ENCODE data around the gene MTR. TPM values are rescaled to one million over a fixed set of nuclear protein-coding genes. Genes with fewer than 3 reads are reported as not detected.

Gene MTR
- total RNA-seq, 2 experiments from 2014 or later, result 35.2 to 37.0 TPM

DNA sequence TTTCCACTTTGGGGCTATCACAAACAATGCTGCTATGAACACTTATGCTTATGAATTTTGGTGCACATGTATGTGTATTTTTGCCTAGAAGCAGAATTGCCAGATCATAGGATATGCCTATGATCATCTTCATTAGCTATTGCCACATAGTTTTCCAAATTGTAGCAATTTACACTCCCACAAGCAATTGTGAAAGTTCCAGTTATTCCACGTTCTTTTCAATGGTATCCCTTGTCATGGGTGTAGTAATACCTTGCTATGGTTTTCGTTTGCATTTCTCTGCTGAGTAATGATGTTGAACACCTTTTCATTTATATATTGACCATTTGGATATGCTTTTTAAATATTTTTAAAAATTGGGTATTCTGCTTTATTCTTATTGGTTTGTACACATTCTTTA is 82.6 kb downstream of the MTR start:
- Mint-ChIP-seq H3K27ac (no peak overlapping the region), H3K4me1 (ENCODE audit: low read depth) (no peaks in the 10 kb centered on the region), H3K36me3 (ENCODE audit: low read depth) (peaks cover 84% of the 10 kb centered on the region), H3K4me3 (no peak overlapping the region), H3K27me3 (no peaks in the 10 kb centered on the region), H3K9me3 (no peaks in the 10 kb centered on the region)
- intact Hi-C loops (cut with DNase I, micrococcal nuclease), result no loop called here
- TF ChIP-seq, protein P1, sequence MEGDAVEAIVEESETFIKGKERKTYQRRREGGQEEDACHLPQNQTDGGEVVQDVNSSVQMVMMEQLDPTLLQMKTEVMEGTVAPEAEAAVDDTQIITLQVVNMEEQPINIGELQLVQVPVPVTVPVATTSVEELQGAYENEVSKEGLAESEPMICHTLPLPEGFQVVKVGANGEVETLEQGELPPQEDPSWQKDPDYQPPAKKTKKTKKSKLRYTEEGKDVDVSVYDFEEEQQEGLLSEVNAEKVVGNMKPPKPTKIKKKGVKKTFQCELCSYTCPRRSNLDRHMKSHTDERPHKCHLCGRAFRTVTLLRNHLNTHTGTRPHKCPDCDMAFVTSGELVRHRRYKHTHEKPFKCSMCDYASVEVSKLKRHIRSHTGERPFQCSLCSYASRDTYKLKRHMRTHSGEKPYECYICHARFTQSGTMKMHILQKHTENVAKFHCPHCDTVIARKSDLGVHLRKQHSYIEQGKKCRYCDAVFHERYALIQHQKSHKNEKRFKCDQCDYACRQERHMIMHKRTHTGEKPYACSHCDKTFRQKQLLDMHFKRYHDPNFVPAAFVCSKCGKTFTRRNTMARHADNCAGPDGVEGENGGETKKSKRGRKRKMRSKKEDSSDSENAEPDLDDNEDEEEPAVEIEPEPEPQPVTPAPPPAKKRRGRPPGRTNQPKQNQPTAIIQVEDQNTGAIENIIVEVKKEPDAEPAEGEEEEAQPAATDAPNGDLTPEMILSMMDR (IDR thresholded peaks at IDR 0.05), result no peak
- POLR2A ChIA-PET, result no interaction called here
- H3K27ac ChIP-seq (ENCODE audit: low read depth in 1 of 2, low read length in 2 of 2), result no peak overlapping the region
- no peak for DNase-seq
- CTCF ChIA-PET, result no interaction called here
- ATAC-seq (ENCODE audit: poor library complexity), result no peak
- no peaks in the 10 kb centered on the region for H3K9me3 ChIP-seq (ENCODE audit: control insufficient read depth in 1 of 2, insufficient read depth in 1 of 2, low read length in 2 of 2)
- H3K4me3 ChIP-seq (ENCODE audit: low read length), result no peak overlapping the region
- H3K4me1 ChIP-seq (ENCODE audit: insufficient read depth, low read length), result no peaks in the 10 kb centered on the region
- H3K36me3 ChIP-seq (ENCODE audit: insufficient read depth, low read length), result peaks cover 47% of the 10 kb centered on the region
- no peaks in the 10 kb centered on the region for H3K27me3 ChIP-seq (ENCODE audit: control insufficient read depth in 1 of 2, insufficient read depth in 2 of 2, low read length in 2 of 2)

DNA sequence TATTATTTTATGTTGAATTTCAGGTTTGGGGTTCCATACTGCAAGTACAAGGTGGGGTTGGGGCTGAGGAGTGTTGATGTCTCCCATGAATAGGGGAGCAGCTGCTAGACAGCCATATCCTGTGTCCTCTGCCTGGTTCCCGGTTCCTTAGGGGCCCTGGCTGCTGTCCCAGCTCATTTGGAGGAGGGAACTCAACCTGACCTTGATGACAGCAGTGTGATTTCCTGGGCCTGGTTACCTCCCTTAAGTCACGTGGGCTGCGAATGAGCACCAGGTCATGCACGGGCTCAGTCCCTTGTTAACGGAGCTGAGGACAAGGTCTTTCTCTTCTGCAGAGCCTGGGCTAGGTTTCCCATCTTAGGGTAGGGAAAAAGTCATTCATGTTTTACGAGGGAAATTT is 85.1 kb downstream of the MTR start:
- H3K4me1 ChIP-seq (ENCODE audit: insufficient read depth, low read length), result no peaks in the 10 kb centered on the region
- no peak for ATAC-seq (ENCODE audit: poor library complexity)
- intact Hi-C loops (cut with DNase I, micrococcal nuclease), result no loop called here
- no peak overlapping the region for H3K27ac ChIP-seq (ENCODE audit: low read depth in 1 of 2, low read length in 2 of 2)
- CTCF ChIA-PET, result no interaction called here
- POLR2A ChIA-PET, result no interaction called here
- H3K36me3 Mint-ChIP-seq (ENCODE audit: low read depth), result peaks cover 85% of the 10 kb centered on the region
- no peaks in the 10 kb centered on the region for H3K27me3 Mint-ChIP-seq
- H3K4me3 Mint-ChIP-seq, result no peak overlapping the region
- H3K27ac Mint-ChIP-seq, result no peak overlapping the region
- H3K9me3 Mint-ChIP-seq, result no peaks in the 10 kb centered on the region
- H3K9me3 ChIP-seq (ENCODE audit: control insufficient read depth in 1 of 2, insufficient read depth in 1 of 2, low read length in 2 of 2), result no peaks in the 10 kb centered on the region
- TF ChIP-seq, protein P1 (IDR thresholded peaks at IDR 0.05), result no peak
- no peaks in the 10 kb centered on the region for H3K4me1 Mint-ChIP-seq (ENCODE audit: low read depth)
- peaks cover 46% of the 10 kb centered on the region for H3K36me3 ChIP-seq (ENCODE audit: insufficient read depth, low read length)
- DNase-seq, result no peak
- no peak overlapping the region for H3K4me3 ChIP-seq (ENCODE audit: low read length)
- no peaks in the 10 kb centered on the region for H3K27me3 ChIP-seq (ENCODE audit: control insufficient read depth in 1 of 2, insufficient read depth in 2 of 2, low read length in 2 of 2)

DNA sequence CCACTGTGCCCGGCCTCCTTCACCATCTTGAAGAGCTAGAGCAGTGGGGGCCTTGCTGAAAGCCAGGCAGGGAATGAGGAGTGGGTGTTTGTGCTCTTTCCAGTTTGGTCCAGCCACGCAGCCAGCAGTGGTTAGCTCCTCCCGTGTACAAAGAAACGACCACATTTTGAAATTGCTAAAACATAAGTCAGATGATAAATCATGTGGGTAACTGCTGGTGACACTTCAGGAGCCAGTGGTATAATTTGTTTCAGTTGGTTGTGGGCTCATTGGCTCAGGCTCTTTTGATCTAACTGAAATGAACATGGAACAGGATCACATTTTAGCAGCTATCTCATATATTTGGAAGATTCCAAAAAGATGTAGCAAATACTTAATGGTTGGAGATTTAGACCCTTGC is 87.6 kb downstream of the MTR start:
- Mint-ChIP-seq H3K9me3 (no peaks in the 10 kb centered on the region), H3K36me3 (ENCODE audit: low read depth) (peaks cover 85% of the 10 kb centered on the region), H3K4me3 (no peak overlapping the region), H3K4me1 (ENCODE audit: low read depth) (no peaks in the 10 kb centered on the region), H3K27ac (no peak overlapping the region), H3K27me3 (no peaks in the 10 kb centered on the region)
- DNase-seq, result no peak
- Histone ChIP-seq H3K4me1 (ENCODE audit: insufficient read depth, low read length) (no peaks in the 10 kb centered on the region), H3K9me3 (ENCODE audit: control insufficient read depth in 1 of 2, insufficient read depth in 1 of 2, low read length in 2 of 2) (no peaks in the 10 kb centered on the region), H3K4me3 (ENCODE audit: low read length) (no peak overlapping the region), H3K27me3 (ENCODE audit: control insufficient read depth in 1 of 2, insufficient read depth in 2 of 2, low read length in 2 of 2) (no peaks in the 10 kb centered on the region), H3K27ac (ENCODE audit: low read depth in 1 of 2, low read length in 2 of 2) (no peak overlapping the region), H3K36me3 (ENCODE audit: insufficient read depth, low read length) (peaks cover 52% of the 10 kb centered on the region)
- intact Hi-C loops (cut with DNase I, micrococcal nuclease), result no loop called here
- CTCF ChIA-PET, result no interaction called here
- ATAC-seq (ENCODE audit: poor library complexity), result no peak
- POLR2A ChIA-PET, result no interaction called here
- TF ChIP-seq, protein P1 (IDR thresholded peaks at IDR 0.05), result no peak

Data from CD4-positive, alpha-beta T cell (primary cell).